ENCODE data around the gene MYRFL. TPM values are rescaled to one million over a fixed set of nuclear protein-coding genes. Genes with fewer than 3 reads are reported as not detected.

Gene MYRFL
- total RNA-seq, 1 donor from 2014 or later: not detected

DNA sequence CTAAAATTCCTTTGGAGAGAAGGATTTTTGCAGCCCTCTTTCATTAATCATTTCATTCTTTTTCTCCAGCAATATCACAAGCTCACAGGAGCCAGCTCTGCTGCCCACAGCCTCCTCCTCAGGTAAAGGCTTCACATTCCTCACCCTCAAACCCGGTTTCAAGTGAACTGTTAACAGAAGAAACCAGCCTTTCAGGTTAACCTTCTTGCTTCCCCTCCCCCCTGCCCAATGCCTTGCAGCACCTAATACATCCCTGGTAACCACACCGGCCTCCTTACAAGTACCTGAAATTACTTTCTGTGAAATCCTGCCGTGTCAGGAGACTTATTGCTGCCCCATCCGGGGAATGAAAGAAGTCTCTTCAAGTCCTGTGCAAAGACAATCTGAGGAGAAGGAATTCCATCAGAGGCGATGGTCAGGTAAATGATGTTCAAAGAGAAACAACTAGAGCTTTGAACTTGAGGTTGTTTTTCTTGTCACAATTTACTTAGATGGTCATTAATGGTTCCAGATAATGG lies 111.2 kb downstream of the MYRFL start:
- no peak overlapping the region for H3K4me3 ChIP-seq
- H3K9me3 ChIP-seq: no peaks in the 10 kb centered on the region
- intact Hi-C loops (cut with DNase I): no loop called here
- peak; percentile 86 to 96 for ATAC-seq
- H3K36me3 ChIP-seq: no peaks in the 10 kb centered on the region
- TF ChIP-seq, protein P1, sequence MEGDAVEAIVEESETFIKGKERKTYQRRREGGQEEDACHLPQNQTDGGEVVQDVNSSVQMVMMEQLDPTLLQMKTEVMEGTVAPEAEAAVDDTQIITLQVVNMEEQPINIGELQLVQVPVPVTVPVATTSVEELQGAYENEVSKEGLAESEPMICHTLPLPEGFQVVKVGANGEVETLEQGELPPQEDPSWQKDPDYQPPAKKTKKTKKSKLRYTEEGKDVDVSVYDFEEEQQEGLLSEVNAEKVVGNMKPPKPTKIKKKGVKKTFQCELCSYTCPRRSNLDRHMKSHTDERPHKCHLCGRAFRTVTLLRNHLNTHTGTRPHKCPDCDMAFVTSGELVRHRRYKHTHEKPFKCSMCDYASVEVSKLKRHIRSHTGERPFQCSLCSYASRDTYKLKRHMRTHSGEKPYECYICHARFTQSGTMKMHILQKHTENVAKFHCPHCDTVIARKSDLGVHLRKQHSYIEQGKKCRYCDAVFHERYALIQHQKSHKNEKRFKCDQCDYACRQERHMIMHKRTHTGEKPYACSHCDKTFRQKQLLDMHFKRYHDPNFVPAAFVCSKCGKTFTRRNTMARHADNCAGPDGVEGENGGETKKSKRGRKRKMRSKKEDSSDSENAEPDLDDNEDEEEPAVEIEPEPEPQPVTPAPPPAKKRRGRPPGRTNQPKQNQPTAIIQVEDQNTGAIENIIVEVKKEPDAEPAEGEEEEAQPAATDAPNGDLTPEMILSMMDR (IDR thresholded peaks at IDR 0.05): no peak
- H3K27ac ChIP-seq: peak overlapping the region; percentile 9
- peak; percentile 60 for DNase-seq
- no peaks in the 10 kb centered on the region for H3K27me3 ChIP-seq (ENCODE audit: low read depth)
- H3K4me1 ChIP-seq: peaks cover 10% of the 10 kb centered on the region

DNA sequence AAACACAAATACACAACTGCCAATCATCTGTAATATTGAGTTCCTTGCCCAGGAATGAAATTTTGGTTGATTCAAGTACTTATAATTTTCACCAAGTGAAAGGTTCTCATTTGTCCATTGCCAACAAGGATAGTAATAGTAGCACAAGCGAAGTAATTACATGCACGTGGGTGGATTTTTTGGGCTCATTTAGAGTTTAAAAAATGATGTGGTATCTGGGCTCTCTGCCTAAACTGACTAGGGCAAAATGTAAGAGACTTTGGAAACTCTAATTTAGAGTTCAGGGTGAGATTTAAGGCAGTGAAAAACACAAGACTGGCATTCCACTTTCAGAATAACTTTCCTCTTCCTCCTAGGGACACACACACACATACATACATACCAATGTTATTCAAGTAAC lies 111.7 kb downstream of the MYRFL start:
- DNase-seq: no peak
- H3K36me3 ChIP-seq: no peaks in the 10 kb centered on the region
- TF ChIP-seq, protein P1 (IDR thresholded peaks at IDR 0.05): no peak
- H3K4me3 ChIP-seq: no peak overlapping the region
- no peaks in the 10 kb centered on the region for H3K9me3 ChIP-seq
- ATAC-seq: no peak
- no peak overlapping the region for H3K27ac ChIP-seq
- H3K4me1 ChIP-seq: peaks cover 10% of the 10 kb centered on the region
- intact Hi-C loops (cut with DNase I): no loop called here
- H3K27me3 ChIP-seq (ENCODE audit: low read depth): no peaks in the 10 kb centered on the region

DNA sequence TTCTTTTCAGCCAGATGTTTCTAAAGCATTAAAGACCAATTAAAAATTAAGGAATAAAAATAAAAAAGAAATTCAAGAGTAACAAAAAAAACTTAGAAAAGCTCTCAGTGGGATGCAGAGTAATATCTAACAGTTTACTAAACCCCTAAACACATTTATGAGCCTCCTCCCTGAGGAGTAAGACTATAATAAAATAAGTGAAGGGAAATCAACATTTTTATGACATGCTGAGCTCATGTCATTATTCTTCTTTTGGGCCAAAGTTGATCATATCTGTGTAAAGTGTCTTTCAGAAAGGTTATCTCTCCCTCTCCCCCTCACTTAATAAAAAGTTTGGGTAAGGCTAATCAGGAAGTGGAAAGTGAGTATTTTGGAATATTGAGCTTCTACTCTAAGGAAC lies 122.1 kb downstream of the MYRFL start:
- TF ChIP-seq, protein P1 (IDR thresholded peaks at IDR 0.05): no peak
- no peaks in the 10 kb centered on the region for H3K9me3 ChIP-seq
- H3K36me3 ChIP-seq: no peaks in the 10 kb centered on the region
- no peak for DNase-seq
- H3K27me3 ChIP-seq (ENCODE audit: low read depth): no peaks in the 10 kb centered on the region
- intact Hi-C loops (cut with DNase I): no loop called here
- no peak for ATAC-seq
- no peak overlapping the region for H3K27ac ChIP-seq
- no peak overlapping the region for H3K4me3 ChIP-seq
- no peaks in the 10 kb centered on the region for H3K4me1 ChIP-seq

DNA sequence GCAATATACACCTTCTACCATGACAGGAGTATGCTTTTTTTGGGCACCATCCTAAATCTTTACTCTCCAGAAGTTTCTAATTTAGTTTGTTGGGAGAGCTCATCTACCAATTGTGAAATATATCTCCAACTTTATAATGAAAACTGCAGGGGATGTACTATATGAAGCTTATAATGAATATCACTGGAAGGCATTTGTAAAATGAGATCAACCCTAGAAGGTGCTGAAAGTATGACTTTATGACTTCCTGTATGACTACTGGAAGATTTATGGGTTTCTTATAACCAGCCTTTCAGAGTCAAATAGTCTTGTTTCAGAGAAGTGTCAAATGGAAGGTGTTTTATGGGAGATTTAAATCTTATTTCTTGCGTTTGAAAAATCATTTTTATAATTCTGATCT lies 122.9 kb downstream of the MYRFL start:
- Histone ChIP-seq H3K27me3 (ENCODE audit: low read depth) (no peaks in the 10 kb centered on the region), H3K27ac (no peak overlapping the region), H3K4me1 (no peaks in the 10 kb centered on the region), H3K9me3 (no peaks in the 10 kb centered on the region), H3K36me3 (no peaks in the 10 kb centered on the region), H3K4me3 (no peak overlapping the region)
- ATAC-seq (no peak), DNase-seq (no peak)
- TF ChIP-seq, protein P1 (IDR thresholded peaks at IDR 0.05): no peak
- intact Hi-C loops (cut with DNase I): no loop called here

DNA sequence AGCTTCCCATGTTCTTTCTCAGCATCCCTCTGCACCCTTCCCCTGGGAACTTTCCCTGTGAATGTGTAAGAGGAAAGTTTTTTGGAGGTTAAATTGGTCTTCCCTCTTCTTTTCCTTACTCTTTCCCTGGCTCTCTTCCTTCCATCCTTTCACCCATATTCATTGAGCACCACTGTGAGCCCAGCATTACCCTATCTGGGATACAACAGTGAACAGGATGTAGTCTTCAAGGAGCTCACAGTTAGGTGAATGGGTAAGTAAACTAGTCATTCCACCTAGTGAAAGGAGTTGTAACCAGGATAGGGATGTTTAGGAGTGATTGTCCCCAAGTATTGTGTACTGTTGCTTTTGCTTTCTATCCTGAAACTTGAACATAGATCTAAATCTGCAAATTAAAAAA lies 123.8 kb downstream of the MYRFL start:
- H3K36me3 ChIP-seq: no peaks in the 10 kb centered on the region
- intact Hi-C loops (cut with DNase I): no loop called here
- ATAC-seq (no peak), DNase-seq (no peak)
- no peaks in the 10 kb centered on the region for H3K4me1 ChIP-seq
- H3K4me3 ChIP-seq: no peak overlapping the region
- TF ChIP-seq, protein P1 (IDR thresholded peaks at IDR 0.05): no peak
- no peaks in the 10 kb centered on the region for H3K9me3 ChIP-seq
- no peak overlapping the region for H3K27ac ChIP-seq
- H3K27me3 ChIP-seq (ENCODE audit: low read depth): no peaks in the 10 kb centered on the region

Measured in lower lobe of right lung (tissue), 2 donors.